Activated T-cell treated with anti-CD3 and anti-CD28 coated beads, Interleukin-2, amount 50 U/mL, for 1 hour (primary cell): ENCODE data around the gene CTSZ.
"Not testable (repeated sequence)": the region's sequence is repeated elsewhere in the genome, so short reads cannot be mapped to it uniquely, and the experiment has no call there.

Experiments
- DNase-seq: peaks from one replicate; pipeline ENCODE4 v3.0.0-alpha.2; 2020

The CTSZ gene

DNA sequence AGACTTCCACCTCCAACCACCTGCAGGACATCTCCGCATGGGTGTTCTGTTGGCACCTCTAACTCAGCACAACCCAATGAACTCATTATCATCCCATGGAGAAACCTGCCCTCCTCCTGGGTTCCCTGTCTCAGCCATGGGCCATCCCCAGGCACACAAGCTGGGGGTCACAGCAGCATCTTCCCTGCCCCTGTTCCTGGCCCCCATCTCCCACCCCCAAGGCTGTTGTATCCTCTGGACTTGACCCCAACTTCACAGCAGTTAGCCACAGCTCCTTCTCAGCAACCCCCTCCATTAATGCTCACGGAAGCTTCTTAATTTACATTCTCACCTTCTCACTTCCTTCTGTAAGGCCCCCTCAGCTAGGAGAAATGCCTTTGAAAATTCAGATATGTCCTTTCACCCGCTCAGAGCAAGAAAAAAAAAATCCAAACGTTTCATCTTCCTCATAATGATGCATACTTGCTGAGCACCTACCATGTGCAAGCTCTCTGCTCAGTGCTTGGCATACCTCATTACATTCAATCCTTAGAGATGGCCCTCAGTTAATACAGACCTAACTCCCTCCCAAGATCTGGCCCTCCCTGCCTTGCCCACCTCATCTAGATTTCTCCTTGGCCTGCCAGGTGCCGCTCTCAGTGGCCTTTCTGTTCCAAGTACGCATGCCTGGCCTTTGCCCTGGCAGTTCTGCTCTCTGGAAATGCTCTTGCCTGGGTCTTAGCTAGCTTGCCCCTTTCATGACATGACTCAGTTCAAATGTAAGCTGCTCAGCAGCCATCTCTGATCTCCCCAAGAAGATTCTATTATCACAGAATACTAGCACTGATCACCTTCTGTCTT is 28.5 kb downstream of the CTSZ start:
- no peak for DNase-seq

DNA sequence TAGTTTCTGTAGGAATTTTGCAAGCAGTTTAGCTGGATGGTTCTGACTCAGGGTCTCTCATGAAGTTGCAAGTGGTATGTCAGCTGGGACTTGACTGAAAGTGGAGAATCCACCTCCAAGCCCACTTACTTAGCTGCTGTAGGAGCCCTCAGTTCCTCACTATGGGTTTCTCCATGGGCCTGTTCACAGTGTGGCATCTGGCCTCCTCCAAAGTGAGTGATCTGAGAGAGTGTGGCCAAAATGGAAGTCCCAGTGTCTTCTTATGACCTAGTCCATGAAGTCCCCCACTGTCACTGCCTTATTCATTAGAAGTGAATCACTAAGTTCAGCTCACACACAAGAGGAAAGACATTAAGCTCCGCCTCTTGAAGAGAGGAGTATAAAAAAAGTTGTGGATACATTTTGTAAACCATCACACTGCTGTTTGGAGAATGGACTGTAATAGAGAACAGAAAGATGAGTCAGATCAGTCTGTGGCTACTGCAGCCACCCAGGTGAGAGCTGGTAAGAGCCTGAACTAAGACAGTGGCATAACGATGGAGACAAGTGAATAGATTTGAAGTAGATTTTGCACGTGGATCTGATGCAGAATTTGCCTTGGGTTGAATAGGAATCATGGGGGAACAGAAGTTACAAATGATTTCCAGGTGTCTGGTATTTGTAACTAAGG is 30.9 kb downstream of the CTSZ start:
- DNase-seq: no peak

DNA sequence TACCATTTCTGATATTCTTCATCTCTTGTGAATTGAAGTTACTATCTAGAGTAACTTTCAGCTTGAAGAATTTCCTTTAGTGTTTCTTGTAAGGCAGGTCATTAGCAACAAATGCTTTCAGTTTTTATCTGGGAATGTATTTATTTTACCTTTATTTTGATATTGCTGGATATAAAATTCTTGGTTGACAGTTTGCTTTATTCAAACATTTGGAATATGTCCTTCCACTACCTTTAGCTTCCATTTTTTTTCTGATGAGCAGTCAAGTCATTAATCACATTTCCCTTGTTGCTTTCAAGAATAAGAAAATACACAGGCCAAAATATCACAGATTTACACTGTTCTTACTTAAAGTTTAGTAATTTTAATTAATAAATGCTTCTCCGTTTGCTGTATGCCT is 31.7 kb downstream of the CTSZ start:
- DNase-seq: no peak

DNA sequence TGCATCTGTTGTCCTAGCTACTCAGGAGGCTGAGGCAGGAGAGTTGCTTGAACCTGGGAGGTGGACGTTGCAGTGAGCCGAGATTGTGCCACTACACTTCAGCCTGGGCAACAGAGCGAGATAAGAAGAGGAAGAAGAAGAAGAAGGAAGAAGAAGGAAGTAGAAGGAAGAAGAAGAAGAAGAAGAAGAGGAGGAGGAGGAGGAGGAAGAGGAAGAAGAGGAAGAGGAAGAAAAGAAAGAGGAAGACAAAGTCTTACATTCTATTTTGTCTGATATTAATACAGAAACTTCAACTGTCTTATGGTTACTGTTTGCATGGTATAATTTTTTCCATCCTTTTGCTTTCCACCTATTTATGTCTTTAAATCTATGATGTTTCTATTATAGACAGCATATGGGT is 33.2 kb downstream of the CTSZ start:
- DNase-seq: no peak

DNA sequence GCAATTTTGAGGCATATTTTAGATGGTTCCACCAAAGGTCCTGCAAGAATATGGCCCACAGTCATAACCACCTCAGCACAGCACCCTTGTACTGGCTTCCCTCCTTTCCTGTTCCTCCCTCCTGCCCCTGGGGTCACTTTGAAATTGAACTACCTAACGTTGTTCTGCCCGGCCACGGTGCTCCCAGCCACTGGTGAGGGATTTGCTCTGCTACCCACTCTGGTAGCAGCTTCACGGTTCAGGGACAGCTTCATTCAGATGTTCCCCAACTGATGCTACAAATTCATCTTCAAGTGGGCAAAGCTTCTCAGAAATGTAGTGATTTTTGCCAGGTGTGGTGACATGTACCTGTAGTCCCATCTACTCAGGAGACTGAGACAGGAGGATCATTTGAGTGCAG is 33.9 kb downstream of the CTSZ start:
- no peak for DNase-seq

DNA sequence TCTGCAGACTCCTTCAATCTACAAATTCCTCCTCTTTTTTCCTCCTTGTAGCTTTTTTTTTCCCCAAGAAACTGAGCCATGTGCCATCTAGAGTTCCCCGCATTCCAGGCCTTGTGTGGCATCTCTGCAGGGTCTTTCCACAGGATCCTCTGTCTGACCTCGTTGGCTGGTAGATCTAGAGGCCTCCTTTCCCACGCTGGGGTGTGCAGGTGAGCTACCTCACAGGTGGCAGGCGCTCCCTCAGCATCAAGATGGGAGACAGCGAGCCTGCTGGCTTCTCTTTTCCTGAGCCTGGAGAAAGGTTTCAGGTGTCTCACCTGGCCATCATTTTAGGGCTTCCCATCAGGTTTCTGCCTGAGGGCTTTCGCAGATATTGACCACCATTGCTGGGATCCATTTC is 35.6 kb downstream of the CTSZ start:
- DNase-seq: no peak

DNA sequence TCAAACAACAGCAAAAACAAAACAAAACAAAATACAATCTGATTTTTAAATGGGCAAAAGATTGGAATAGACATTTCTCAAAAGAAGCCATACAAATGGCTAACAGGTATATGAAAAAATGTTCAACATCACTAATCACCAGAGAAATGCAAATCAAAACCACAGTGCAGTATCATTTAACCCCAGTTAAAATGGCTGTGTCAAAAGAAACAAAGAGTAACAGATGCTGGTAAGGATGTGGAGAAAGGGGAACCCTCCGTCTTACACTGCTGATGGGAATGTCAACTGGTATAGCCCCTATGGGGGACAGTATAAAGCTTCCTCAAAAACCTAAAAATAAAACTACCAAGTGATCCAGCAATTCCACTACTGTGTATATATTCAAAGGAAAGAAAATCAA is 36.9 kb downstream of the CTSZ start:
- DNase-seq: no peak

DNA sequence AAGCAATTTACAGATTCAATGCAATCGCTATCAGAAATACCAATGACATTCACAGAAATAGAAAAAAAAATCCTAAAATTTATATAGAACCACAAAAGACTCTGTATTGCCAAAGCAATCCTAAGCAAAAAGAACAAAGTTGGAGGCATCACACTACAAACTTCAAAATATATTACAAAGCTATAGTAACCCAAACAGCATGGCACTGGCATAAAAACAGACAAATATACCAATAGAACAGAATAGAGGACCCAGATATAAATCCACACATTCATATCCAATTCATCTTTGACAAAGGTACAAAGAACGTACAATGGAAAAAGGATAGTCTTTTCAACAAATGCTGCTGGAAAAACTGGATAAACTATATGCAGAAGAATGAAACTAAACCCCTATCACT is 37.6 kb downstream of the CTSZ start:
- no peak for DNase-seq

DNA sequence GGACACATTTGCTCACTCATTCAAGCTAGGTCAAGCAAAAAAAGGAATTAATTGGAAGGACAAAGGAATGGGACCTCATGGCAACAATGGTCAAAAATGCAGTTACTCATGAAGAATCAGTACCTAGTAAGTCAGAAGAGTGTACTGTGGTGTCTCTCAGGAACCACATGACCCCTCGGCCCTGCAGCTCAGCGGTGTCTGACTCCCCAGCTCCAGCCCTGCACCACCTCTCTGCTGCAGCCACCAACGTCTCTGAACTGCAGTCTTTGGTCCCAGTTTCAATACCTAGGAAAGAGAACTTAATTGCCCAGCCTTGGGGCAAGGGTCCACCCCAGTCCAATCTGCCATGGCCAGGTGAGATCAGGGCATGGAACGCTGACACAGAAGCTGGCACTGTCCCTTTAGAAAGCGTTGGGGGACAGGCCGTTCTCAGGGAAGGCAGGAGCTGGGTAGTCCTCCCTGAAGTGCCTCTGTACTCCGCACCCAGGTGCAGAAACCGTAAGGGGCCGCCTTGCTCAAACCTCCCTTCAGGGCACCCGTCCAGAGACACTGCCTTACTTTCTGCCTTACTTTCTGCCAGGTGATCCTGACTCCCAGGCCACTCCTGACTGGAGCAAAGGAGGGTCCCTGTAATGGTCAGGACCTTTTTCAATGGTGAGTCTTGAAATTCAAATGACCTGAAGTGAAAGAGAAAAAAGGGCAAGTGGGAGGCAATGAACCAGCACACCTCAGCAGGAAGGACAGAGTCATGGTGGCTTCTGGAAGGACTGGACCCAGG is 39.2 kb downstream of the CTSZ start:
- DNase-seq: no peak

DNA sequence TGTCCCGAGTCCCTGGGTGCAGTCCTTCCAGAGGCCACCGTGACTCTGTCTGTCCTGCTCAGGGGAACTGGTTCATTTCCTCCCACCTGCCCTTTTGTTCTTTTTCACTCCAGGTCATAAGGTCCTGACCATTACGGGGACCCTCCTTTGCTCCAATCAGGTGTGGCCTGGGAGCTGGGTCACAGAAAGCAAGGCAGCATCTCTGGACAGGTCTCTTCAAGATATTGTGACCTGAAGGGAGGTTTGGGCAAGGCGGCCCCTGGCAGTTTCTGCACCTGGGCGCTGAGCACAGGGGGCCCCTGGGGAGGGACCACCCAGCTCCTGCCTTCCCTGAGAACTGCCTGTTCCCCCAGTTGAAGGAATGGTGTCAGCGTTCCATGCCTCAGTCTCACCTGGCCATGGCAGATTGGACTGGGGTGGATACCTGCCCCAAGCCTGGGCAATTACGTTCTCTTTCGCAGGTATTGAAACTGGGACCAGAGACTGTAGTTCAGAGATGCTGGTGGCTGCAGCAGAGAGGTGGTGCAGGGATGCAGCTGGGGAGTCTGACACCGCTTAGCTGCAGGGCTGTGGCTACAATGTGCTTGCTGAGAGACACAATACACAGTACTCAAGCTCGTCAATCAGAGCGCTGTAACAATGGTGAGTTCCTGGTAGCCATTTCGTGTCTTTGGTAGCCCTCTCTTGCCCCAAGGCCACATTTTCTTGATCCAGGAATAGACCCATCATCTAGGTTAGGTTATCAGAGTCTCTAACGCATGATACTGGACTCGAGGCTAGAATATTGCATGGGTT is 41.6 kb downstream of the CTSZ start:
- DNase-seq: no peak

DNA sequence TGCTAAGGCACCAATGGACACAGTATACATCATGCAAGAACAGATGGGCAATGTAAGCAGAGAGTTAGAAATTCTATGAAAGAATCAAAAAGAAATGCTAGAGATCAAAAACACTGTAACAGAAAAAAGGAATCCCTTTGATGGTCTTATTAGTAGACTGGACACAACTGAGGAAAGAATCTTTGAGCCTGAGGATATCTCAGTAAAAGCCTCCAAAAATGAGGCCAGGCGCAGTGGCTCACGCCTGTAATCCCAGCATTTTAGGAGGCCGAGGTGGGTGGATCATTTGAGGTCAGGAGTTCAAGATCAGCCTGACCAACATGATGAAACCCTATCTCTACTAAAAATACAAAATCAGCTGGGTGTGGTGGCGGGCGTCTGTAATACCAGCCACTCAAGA is 43.1 kb downstream of the CTSZ start:
- not testable (repeated sequence) for DNase-seq

DNA sequence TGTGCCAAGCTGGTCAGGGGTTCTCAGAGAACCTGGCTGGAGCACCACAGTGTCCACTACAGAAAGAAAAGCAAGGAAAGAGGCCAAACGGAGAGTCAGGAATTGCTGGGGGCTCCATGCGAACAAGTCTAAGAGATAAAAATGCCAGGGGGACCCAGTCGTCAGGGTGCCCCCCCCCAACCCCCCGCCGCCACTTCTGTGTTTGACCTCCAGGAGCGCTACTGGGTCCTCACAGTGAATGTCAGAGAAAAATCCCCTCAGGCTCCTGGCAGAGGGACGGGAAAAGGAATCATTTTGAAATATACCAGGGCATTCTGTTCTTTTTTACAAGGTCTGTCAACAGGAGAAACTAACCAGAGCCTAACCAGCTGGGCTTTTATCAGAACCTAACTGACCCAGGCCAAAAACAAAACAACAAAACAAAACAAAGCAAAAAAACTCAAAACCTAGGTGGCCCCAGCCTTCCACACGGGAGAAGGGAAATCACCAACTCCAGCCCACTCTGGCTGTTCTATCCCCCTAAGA is 43.9 kb downstream of the CTSZ start:
- DNase-seq: no peak

DNA sequence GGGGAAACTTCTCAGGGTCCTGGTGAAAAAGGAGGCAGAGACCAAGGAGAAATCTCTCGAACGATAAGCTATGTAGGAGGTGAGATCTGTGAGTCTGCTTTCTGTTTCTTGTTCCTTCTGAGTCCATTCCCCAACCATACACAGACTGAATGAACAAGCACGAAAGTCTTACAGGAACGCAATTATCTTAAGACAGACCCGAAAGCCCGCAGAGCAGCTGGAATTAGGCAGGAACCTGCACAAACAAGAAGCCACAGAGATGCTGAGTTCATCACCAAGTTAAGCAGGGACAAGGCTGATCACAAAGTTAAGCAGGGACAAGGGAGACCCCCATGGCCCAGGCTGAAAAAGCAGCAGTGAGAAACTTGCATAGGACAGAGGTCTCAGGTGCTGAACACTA is 47.4 kb downstream of the CTSZ start:
- DNase-seq: no peak

DNA sequence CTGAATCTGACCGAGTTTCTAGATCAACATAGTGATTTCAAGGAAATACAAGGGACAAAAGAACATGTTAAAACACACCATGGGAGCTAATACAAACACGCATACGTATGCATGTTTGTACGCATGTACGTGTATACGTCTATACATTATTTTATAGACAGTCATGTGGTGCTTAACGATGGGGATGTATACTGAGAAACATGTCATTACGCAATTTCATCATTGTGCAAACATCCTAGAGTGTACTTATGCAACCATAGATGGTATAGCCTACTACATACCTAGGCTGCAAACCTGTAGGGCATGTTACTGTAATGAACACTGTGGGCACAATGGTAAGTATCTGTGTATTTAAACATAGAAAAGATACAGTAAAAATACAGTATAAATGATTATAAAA is 51.0 kb downstream of the CTSZ start:
- DNase-seq: no peak

DNA sequence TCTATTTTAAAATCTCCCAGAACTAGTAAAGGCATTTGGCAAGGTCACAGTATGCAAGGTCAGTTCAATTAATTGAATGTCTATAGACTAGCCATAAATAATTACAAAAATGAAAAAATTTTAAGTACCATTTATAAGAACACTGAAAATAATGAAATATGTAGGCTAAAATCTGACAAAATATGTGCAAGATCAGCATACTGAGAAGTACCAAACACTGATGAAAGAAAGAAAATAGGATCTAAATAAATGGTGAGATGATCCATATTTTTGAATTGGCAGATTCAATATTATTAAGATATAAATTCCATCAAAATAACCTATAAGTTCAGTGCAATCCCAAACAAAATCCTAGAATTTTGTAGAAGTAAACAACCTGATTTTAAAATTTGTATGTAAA is 54.0 kb downstream of the CTSZ start:
- DNase-seq: no peak

DNA sequence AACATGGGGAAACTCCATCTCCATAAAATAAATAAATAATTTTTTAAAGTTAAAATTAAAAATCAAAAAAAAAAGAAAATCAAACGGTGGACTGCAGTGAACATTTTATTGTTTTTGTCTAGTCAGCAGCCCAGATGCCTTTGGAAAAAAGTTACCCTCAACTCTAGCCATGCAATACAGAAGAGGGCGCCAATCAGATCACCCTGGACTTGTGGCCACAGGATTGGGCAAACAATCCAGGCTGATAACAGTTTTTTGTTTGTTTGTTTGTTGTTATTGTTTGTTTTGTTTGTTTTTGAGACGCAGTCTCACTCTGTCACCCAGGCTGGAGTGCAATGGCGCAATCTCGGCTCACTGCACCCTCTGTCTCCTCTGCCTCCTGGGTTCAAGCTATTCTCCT is 56.5 kb downstream of the CTSZ start:
- no peak for DNase-seq

DNA sequence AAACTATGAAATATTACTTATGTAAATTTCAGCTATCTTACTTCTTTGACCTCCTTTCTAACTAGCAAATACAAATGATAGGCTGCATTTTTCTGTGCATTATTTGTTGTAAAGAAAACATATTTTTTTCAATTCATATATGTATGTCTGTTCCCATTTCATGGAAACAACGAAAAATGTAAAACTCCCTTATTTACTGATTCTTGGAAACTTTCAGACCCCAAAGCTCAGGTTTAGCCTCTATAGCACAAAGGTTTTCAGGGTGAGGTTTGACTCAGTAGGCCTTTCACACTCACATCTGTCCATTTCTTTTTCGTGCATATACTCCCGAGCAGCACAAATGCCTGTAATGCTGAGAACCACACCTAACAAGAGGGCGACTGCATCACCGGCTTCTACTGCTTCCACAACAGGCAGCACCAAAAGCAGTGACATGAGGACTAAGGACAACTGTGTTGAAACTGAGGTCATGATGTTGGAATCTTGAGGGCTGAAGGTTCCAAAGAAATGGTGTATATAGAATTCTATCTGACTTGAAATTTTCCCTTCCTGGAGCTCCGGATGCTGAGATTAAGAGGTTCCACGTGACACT is 59.2 kb downstream of the CTSZ start:
- not testable (repeated sequence) for DNase-seq

DNA sequence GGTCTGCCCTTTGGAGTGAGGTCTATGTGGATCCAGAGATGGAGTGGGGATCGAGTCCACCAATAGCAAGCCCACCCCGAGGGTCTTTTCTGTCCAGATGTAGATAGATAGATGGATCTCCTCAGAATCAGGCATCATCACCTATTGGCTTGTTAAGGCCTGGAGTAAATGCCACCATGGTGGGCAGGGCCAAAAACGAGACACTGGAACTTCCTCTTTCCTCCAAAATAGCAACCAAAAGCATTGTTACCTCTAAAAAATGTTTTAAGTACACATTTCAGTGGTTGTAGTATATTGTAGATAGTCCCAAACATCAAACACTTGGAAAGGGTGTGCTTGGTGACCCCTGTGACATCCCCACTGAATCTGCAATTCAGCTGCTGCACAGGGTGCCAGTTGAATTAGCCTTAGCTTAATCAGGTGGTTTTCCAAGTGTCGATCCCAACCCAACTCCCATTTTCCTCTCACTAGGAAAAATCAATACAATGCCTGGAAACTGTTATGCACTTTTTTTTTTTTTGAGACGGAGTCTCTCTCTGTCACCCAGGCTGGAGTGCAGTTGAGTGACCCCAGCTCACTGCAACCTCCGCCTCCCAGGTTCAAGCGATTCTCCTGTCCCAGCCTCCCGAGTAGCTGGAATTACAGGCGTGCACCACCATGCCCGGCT is 61.0 kb downstream of the CTSZ start:
- DNase-seq: no peak
